DND-41 (cell line): ENCODE data around the gene ALPK3.

Experiments
- ATAC-seq: fragments of 200-7000 bp; cut with Tn5 transposase; 3 replicates; pipeline ENCODE4 v1.9.1; 2021; ENCODE audit warnings: low read depth; ENCODE audit not compliant: insufficient read depth
- DNase-seq: peaks from one replicate; pipeline ENCODE4 v3.0.0-alpha.2; 2020
- H2AFZ ChIP-seq: 2 replicates; pipeline ENCODE4 v1.6.0; 2012; ENCODE audit warnings: low read depth, low read length
- H3K27ac ChIP-seq: 2 replicates; pipeline ENCODE4 v1.5.1; 2012; ENCODE audit warnings: low read length, inconsistent platforms
- H3K27me3 ChIP-seq: fragments of 200-600 bp; sonication (generic); 2 replicates; pipeline ENCODE4 v1.6.0; 2012; ENCODE audit warnings: low read length, mild to moderate bottlenecking, inconsistent platforms; ENCODE audit not compliant: insufficient read depth, poor library complexity
- H3K36me3 ChIP-seq: 2 replicates; pipeline ENCODE4 v1.5.1; 2012; ENCODE audit warnings: low read length, inconsistent platforms; ENCODE audit not compliant: insufficient read depth
- H3K4me1 ChIP-seq: 2 replicates; pipeline ENCODE4 v1.5.1; 2012; ENCODE audit warnings: mild to moderate bottlenecking, low read length; ENCODE audit not compliant: insufficient read depth
- H3K4me2 ChIP-seq: 2 replicates; pipeline ENCODE4 v1.6.0; 2012; ENCODE audit warnings: mild to moderate bottlenecking, moderate library complexity, low read length, inconsistent platforms; ENCODE audit not compliant: insufficient read depth
- H3K4me3 ChIP-seq, 2 experiments: fragments of 200-600 bp in 1 of 2; shearing (Covaris generic) in 1 of 2; 2 replicates each; pipeline ENCODE4 v1.5.1; 2012 to 2016; ENCODE audit warnings: inconsistent platforms in 2 of 2, low read length in 2 of 2, mild to moderate bottlenecking in 2 of 2, low read depth in 1 of 2, moderate library complexity in 1 of 2
- H3K79me2 ChIP-seq: 2 replicates; pipeline ENCODE4 v1.6.0; 2012; ENCODE audit warnings: low read length, inconsistent platforms; ENCODE audit not compliant: insufficient read depth
- H3K9ac ChIP-seq: 2 replicates; pipeline ENCODE4 v1.6.0; 2012; ENCODE audit warnings: low read depth, mild to moderate bottlenecking, inconsistent platforms, low read length, moderate library complexity
- H3K9me3 ChIP-seq: 2 replicates; pipeline ENCODE4 v1.5.1; 2012; ENCODE audit warnings: low read length, moderate library complexity, mild to moderate bottlenecking, inconsistent platforms; ENCODE audit not compliant: insufficient read depth, severe bottlenecking
- H4K20me1 ChIP-seq: 2 replicates; pipeline ENCODE4 v1.6.0; 2012; ENCODE audit warnings: low read length; ENCODE audit not compliant: insufficient read depth
- EZH2 ChIP-seq: IDR thresholded peaks from 3 replicates; pipeline ENCODE4 v1.6.1; 2012; ENCODE audit warnings: borderline replicate concordance, low read depth, mild to moderate bottlenecking, moderate library complexity, low read length, inconsistent platforms; ENCODE audit not compliant: severe bottlenecking
- TF ChIP-seq, protein P1 (sequence below): IDR thresholded peaks from 2 replicates; pipeline ENCODE4 v1.5.1; 2012; ENCODE audit warnings: borderline replicate concordance, low read length, moderate library complexity, mild to moderate bottlenecking; ENCODE audit not compliant: poor library complexity, severe bottlenecking; ENCODE audit errors: extremely low read depth

The ALPK3 gene

DNA sequence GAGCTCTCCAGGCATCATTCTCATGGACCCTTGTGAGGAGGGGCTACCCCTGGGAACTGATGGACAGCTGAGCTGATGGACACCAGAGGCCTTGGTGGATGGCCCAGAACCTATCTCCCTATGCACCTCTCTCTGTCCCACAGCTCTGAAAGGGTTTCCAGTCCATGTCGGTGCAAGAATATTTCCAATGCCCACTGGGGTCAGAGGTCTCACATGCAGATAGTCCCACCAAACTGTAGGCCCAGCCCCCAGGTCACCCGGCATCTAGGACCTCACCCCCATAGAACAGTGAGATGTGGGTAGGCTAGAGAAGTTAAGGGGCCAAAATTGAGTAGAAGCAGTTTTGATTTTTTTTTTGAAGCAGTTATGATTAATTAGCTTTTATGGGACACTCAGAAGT is 2.6 kb downstream of the ALPK3 start:
- Histone ChIP-seq H4K20me1 (no peaks in the 10 kb centered on the region), H3K36me3 (no peaks in the 10 kb centered on the region), H3K27ac (no peak overlapping the region), H3K27me3 (no peaks in the 10 kb centered on the region), H3K79me2 (no peaks in the 10 kb centered on the region), H3K4me1 (peaks cover 6% of the 10 kb centered on the region), H3K9me3 (no peaks in the 10 kb centered on the region), H3K9ac (no peak overlapping the region), H3K4me3 (no peak overlapping the region), H3K4me2 (no peak overlapping the region), H2AFZ (no peak overlapping the region)
- TF ChIP-seq, protein P1, sequence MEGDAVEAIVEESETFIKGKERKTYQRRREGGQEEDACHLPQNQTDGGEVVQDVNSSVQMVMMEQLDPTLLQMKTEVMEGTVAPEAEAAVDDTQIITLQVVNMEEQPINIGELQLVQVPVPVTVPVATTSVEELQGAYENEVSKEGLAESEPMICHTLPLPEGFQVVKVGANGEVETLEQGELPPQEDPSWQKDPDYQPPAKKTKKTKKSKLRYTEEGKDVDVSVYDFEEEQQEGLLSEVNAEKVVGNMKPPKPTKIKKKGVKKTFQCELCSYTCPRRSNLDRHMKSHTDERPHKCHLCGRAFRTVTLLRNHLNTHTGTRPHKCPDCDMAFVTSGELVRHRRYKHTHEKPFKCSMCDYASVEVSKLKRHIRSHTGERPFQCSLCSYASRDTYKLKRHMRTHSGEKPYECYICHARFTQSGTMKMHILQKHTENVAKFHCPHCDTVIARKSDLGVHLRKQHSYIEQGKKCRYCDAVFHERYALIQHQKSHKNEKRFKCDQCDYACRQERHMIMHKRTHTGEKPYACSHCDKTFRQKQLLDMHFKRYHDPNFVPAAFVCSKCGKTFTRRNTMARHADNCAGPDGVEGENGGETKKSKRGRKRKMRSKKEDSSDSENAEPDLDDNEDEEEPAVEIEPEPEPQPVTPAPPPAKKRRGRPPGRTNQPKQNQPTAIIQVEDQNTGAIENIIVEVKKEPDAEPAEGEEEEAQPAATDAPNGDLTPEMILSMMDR: no peak
- no peak for TF ChIP-seq EZH2
- no peak for DNase-seq
- no peak for ATAC-seq

DNA sequence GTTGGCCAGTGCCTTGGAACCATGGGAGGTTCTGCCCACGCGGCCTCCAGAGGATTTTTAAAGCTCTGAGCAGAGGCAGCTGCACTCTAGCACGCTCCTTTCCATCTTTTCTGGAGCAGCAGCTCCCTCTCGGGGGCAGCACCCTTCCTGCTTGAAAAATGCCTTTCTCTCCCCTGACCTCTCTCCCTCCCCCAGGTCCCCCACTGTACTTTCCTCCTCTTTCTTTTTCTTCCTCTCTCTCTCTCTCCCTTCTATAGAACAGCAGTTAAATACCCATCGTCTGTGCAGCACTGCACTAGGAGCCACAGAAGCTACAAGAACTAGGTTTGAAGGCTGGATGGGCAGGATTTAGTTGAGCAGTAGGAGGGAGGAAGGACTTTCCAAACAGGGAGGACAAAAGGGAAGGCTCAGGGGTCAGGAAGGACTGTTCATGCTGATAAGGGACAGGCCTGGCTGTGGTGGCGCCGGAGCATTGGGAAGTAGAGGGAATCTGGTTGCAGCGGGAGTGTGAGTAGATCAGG is 4.4 kb downstream of the ALPK3 start:
- Histone ChIP-seq H2AFZ (no peak overlapping the region), H3K27me3 (no peaks in the 10 kb centered on the region), H3K9me3 (no peaks in the 10 kb centered on the region), H4K20me1 (no peaks in the 10 kb centered on the region), H3K27ac (no peak overlapping the region), H3K4me1 (peaks cover 6% of the 10 kb centered on the region), H3K36me3 (no peaks in the 10 kb centered on the region), H3K4me3 (no peak overlapping the region), H3K9ac (no peak overlapping the region), H3K79me2 (no peaks in the 10 kb centered on the region), H3K4me2 (no peak overlapping the region)
- no peak for ATAC-seq
- TF ChIP-seq EZH2: no peak
- TF ChIP-seq, protein P1: no peak
- DNase-seq: no peak

DNA sequence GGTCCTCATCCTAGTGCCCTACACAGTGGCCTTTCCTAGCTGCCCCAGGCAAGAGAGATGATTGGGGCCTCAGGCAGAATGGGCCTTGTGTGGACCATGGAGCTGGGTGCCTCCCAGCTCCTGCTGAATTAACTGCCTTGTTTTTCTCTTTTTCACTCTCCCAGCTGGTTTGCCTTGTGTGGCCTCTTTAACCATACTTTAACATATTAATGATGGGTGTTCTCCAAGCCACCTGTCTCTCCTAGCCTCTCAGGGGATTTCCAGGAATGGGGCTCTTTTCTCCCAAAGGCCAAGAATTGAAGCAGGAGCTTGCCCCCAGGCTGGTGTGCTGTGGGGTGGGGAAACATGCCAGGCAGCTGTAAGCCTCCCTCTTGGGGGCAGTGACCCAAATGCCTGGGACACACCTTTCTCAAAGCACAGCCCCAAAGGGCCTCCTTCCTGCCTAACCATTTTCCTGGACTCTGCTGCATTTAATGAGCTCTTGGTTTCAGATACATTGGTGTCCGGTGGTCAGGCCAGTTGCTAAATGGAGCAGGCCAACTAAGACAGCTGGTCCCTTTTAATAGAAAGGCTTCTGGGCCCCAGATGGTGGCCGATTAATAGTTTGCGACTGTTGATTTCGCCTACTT is 5.6 kb downstream of the ALPK3 start:
- TF ChIP-seq, protein P1: no peak
- no peak for TF ChIP-seq EZH2
- peaks cover 6% of the 10 kb centered on the region for H3K4me1 ChIP-seq

More for the DNA sequence above, 5.6 kb downstream of the ALPK3 start:
- H2AFZ ChIP-seq: no peak overlapping the region
- no peaks in the 10 kb centered on the region for H3K27me3 ChIP-seq
- H3K36me3 ChIP-seq: no peaks in the 10 kb centered on the region
- ATAC-seq (no peak), DNase-seq (no peak)
- H3K79me2 ChIP-seq: no peaks in the 10 kb centered on the region
- H3K4me2 ChIP-seq: no peak overlapping the region
- H4K20me1 ChIP-seq: no peaks in the 10 kb centered on the region
- H3K27ac ChIP-seq: no peak overlapping the region
- H3K9ac ChIP-seq: no peak overlapping the region
- no peak overlapping the region for H3K4me3 ChIP-seq
- no peaks in the 10 kb centered on the region for H3K9me3 ChIP-seq
